Keratinocyte (primary cell): Measurements from ENCODE around the gene MCTP2. TPM values are rescaled to one million over a fixed set of nuclear protein-coding genes. Genes with fewer than 3 reads are reported as not detected.

Experiments used
- DNase-seq: peaks from one replicate; pipeline ENCODE4 v3.0.0-alpha.2; 2011; ENCODE audit warnings: low read depth, missing footprints, low spot score
- FAIRE-seq: peaks from 2 replicates; lab custom pipeline; 2011; peaks lifted over from hg19 to GRCh38; lab: Jason Lieb, UNC
- H2AFZ ChIP-seq: 2 replicates; pipeline ENCODE4 v1.6.0; 2012; ENCODE audit warnings: low read length, control low read depth, inconsistent platforms; ENCODE audit not compliant: control insufficient read depth
- H3K27ac ChIP-seq: 2 replicates; pipeline ENCODE4 v1.5.1; 2011; ENCODE audit warnings: low read length; ENCODE audit not compliant: control insufficient read depth, insufficient read depth
- H3K27me3 ChIP-seq: 3 replicates; pipeline ENCODE4 v1.6.0; 2011; ENCODE audit warnings: low read length; ENCODE audit not compliant: control insufficient read depth, insufficient read depth; ENCODE audit errors: extremely low read depth
- H3K36me3 ChIP-seq, 2 experiments: 2 replicates in 1 of 2; 3 replicates in 1 of 2; pipeline ENCODE4 v1.5.1; 2011; ENCODE audit warnings: low read length in 2 of 2, mild to moderate bottlenecking in 1 of 2; ENCODE audit not compliant: control insufficient read depth in 2 of 2, insufficient read depth in 2 of 2; ENCODE audit errors: extremely low read depth in 1 of 2
- H3K4me1 ChIP-seq: 3 replicates; pipeline ENCODE4 v1.5.1; 2011; ENCODE audit warnings: low read length; ENCODE audit not compliant: control insufficient read depth, insufficient read depth; ENCODE audit errors: extremely low read depth
- H3K4me2 ChIP-seq: 3 replicates; pipeline ENCODE4 v1.6.0; 2011; ENCODE audit warnings: low read depth, low read length; ENCODE audit not compliant: control insufficient read depth, insufficient read depth; ENCODE audit errors: extremely low read depth
- H3K4me3 ChIP-seq, 3 experiments: fragments of 200-600 bp in 1 of 3; sonication (generic) in 1 of 3; 2 replicates in 2 of 3; 3 replicates in 1 of 3; pipeline ENCODE4 v1.5.1; 2011 to 2016; ENCODE audit warnings: low read length in 3 of 3, mild to moderate bottlenecking in 3 of 3, control low read depth in 2 of 3, inconsistent platforms in 1 of 3, low read depth in 1 of 3, mixed read lengths in 1 of 3, mixed run types in 1 of 3, moderate library complexity in 1 of 3; ENCODE audit not compliant: control insufficient read depth in 2 of 3, insufficient read depth in 2 of 3; ENCODE audit errors: extremely low read depth in 1 of 3
- H3K79me2 ChIP-seq: 2 replicates; pipeline ENCODE4 v1.6.0; 2012; ENCODE audit warnings: low read length; ENCODE audit not compliant: control insufficient read depth, insufficient read depth
- H3K9ac ChIP-seq: 3 replicates; pipeline ENCODE4 v1.6.0; 2011; ENCODE audit warnings: low read length; ENCODE audit not compliant: control insufficient read depth, insufficient read depth; ENCODE audit errors: extremely low read depth
- H3K9me1 ChIP-seq: 3 replicates; pipeline ENCODE4 v1.6.0; 2011; ENCODE audit warnings: low read length; ENCODE audit not compliant: control insufficient read depth, insufficient read depth; ENCODE audit errors: extremely low read depth
- H3K9me3 ChIP-seq: 2 replicates; pipeline ENCODE4 v1.5.1; 2012; ENCODE audit warnings: low read depth, low read length; ENCODE audit not compliant: control insufficient read depth
- H4K20me1 ChIP-seq: 3 replicates; pipeline ENCODE4 v1.6.0; 2011; ENCODE audit warnings: low read length; ENCODE audit not compliant: control insufficient read depth, insufficient read depth; ENCODE audit errors: extremely low read depth
- EZH2 ChIP-seq: IDR thresholded peaks from one replicate; pipeline ENCODE4 v1.6.1; 2012; ENCODE audit warnings: inconsistent platforms, mild to moderate bottlenecking, low read length, moderate library complexity
- dilution Hi-C: fragments of 300-500 bp; cut with MboI; formaldehyde crosslinking; loops from one replicate; pipeline ENCODE4 v1.7.0; 2020; ENCODE audit warnings: low sequenced_read_pairs; ENCODE audit not compliant: extremely low pct_ligation_motif_present
- polyA plus RNA-seq, 5 experiments: library from polyadenylated mRNA; depleted of rRNA in 3 of 5; stranded (reverse) in 3 of 5; stranded (forward) in 1 of 5; unstranded in 1 of 5; fragments of >200 nt; gene quantifications; 1 replicate in 1 of 5; 2 replicates in 3 of 5; 3 replicates in 1 of 5; pipeline versions ENCODE4 v1.2.1 to v1.2.3, GENCODE V29; 2011 to 2012; ENCODE audit warnings: missing spikeins in 2 of 5, low read depth in 1 of 5, low replicate concordance in 1 of 5
- TF ChIP-seq, protein P1 (sequence below), 3 experiments: IDR thresholded peaks in 1 of 3; conservative IDR thresholded peaks in 1 of 3; optimal IDR thresholded peaks in 1 of 3; 2 replicates in 2 of 3; 3 replicates in 1 of 3; pipeline versions ENCODE3 to v1.5.1; 2011; ENCODE audit warnings: low read length in 3 of 3, mild to moderate bottlenecking in 3 of 3, moderate library complexity in 2 of 3, control low read depth in 1 of 3, inconsistent platforms in 1 of 3; ENCODE audit not compliant: insufficient read depth in 2 of 3; ENCODE audit errors: extremely low read depth in 1 of 3

MCTP2 gene
- polyA plus RNA-seq, 1 donor (not counting 4 experiments of a cell fraction or from before 2014, with no cell fraction given), result 22.0 TPM

DNA sequence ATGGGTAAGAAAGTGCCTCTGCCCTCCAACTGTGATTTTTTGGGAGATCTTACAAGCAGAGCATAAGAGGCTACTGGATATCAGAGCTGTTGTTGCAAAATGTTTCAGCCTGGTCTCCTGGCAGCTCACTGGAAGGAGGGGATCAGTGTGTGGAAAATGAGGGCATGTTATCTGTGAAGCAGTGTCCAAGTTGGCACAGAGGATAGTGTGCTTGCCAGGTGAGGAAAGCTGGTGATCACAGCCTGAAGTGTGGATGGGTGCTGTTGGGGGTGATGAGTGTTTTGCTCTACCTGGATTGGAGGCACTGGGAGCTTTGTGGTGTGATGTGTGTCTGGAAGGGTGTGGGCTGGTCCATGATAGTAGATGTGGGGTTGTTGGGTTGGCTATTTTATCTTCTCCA lies 69.3 kb downstream of the MCTP2 start:
- DNase-seq (no peak), FAIRE-seq (no peak)
- dilution Hi-C loops, result no loop called here

DNA sequence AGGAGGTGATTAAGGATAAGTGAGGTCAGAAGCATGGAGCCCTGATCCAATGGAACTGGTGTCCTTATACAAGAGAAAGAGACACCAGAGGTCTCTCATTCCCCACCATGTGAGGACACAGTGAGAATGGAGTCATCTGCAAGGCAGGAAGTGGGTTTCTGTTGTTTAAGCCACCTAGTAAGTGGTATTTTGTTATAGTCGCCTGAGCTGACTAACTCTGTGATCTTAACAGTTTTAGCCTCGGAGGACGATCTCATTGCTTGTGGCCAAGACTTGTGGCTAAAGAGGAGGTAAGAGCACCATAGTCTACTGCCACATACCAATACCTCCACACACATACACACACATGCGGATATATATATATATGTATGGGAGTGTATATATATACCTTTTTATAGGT lies 73.8 kb downstream of the MCTP2 start:
- Histone ChIP-seq H3K9me3 (no peaks in the 10 kb centered on the region), H4K20me1 (no peaks in the 10 kb centered on the region), H3K4me1 (peaks cover 4% of the 10 kb centered on the region), H3K27me3 (no peaks in the 10 kb centered on the region), H3K9me1 (no peaks in the 10 kb centered on the region), H3K9ac (no peak overlapping the region), H3K36me3 (peaks cover 0 to 11% of the 10 kb centered on the region in 2 experiments), H3K4me2 (no peak overlapping the region), H3K4me3 (no peak overlapping the region), H2AFZ (no peak overlapping the region), H3K79me2 (no peaks in the 10 kb centered on the region), H3K27ac (no peak overlapping the region)
- dilution Hi-C loops, result no loop called here
- TF ChIP-seq EZH2, result no peak
- TF ChIP-seq, protein P1, sequence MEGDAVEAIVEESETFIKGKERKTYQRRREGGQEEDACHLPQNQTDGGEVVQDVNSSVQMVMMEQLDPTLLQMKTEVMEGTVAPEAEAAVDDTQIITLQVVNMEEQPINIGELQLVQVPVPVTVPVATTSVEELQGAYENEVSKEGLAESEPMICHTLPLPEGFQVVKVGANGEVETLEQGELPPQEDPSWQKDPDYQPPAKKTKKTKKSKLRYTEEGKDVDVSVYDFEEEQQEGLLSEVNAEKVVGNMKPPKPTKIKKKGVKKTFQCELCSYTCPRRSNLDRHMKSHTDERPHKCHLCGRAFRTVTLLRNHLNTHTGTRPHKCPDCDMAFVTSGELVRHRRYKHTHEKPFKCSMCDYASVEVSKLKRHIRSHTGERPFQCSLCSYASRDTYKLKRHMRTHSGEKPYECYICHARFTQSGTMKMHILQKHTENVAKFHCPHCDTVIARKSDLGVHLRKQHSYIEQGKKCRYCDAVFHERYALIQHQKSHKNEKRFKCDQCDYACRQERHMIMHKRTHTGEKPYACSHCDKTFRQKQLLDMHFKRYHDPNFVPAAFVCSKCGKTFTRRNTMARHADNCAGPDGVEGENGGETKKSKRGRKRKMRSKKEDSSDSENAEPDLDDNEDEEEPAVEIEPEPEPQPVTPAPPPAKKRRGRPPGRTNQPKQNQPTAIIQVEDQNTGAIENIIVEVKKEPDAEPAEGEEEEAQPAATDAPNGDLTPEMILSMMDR (optimal IDR thresholded peaks at IDR 0.05 in 1 of 3, IDR thresholded peaks at IDR 0.05 in 1 of 3, conservative IDR thresholded peaks at IDR 0.05 in 1 of 3; ENCODE audit: extremely low read depth in 1 of 3, insufficient read depth in 2 of 3, low read length in 3 of 3), result no peak
- FAIRE-seq (no peak), DNase-seq (no peak)

More for the DNA sequence above, 69.3 kb downstream of the MCTP2 start:
- no peaks in the 10 kb centered on the region for H3K27me3 ChIP-seq
- no peaks in the 10 kb centered on the region for H3K4me1 ChIP-seq
- TF ChIP-seq, protein P1 (optimal IDR thresholded peaks at IDR 0.05 in 1 of 3, IDR thresholded peaks at IDR 0.05 in 1 of 3, conservative IDR thresholded peaks at IDR 0.05 in 1 of 3; ENCODE audit: extremely low read depth in 1 of 3, insufficient read depth in 2 of 3, low read length in 3 of 3), result no peak
- no peak for TF ChIP-seq EZH2
- H3K9me1 ChIP-seq, result no peaks in the 10 kb centered on the region
- H3K79me2 ChIP-seq, result no peaks in the 10 kb centered on the region
- no peak overlapping the region for H3K27ac ChIP-seq
- no peak overlapping the region for H3K4me3 ChIP-seq
- H3K4me2 ChIP-seq, result no peak overlapping the region
- H4K20me1 ChIP-seq, result no peaks in the 10 kb centered on the region
- no peak overlapping the region for H2AFZ ChIP-seq
- peaks cover 4 to 11% of the 10 kb centered on the region in 2 experiments for H3K36me3 ChIP-seq
- H3K9ac ChIP-seq, result no peak overlapping the region
- no peaks in the 10 kb centered on the region for H3K9me3 ChIP-seq
